B cell (primary cell): ENCODE results near the gene GADD45G.

ENCODE experiments used
- CTCF ChIP-seq: fragments of 200-600 bp; IDR thresholded peaks from one replicate; pipeline ENCODE4 v1.8.0; 2022; ENCODE audit warnings: antibody characterized with exemption, mild to moderate bottlenecking
- EZH2 ChIP-seq: IDR thresholded peaks from 2 replicates; pipeline ENCODE4 v1.6.1; 2012; ENCODE audit warnings: borderline replicate concordance, low read depth, mild to moderate bottlenecking, moderate library complexity, low read length; ENCODE audit not compliant: insufficient read depth, poor library complexity, severe bottlenecking

DNA sequence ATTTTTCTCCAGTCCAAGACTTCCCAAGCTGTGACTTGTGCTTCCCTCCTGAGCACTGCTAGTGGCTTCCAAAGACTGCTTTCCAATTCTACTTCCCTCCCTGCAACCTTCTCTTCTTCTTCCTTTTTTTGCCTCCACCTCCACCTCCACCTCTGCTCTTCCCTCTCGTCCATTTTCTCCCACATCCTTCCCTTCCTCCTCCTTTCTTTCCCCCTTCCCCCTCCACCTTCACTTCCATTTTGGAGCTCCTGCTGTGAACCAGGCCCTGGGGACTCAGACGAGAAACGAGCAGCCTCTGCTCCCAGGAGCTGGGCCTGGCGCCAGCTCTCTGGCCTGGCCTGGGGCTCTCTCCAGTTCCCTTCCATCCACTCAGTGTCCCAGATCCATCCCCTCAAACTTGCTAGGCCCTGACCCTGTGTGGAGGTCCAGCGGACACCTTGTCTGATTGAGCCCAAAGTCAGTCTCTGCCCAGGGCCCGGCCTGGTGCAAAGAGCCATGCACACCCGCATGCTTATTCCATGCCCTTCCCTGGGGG, 5.6 kb downstream of the GADD45G start:
- no peak for TF ChIP-seq CTCF
- TF ChIP-seq EZH2, result no peak
